Measurements from ENCODE around the gene TYSND1.

DNA sequence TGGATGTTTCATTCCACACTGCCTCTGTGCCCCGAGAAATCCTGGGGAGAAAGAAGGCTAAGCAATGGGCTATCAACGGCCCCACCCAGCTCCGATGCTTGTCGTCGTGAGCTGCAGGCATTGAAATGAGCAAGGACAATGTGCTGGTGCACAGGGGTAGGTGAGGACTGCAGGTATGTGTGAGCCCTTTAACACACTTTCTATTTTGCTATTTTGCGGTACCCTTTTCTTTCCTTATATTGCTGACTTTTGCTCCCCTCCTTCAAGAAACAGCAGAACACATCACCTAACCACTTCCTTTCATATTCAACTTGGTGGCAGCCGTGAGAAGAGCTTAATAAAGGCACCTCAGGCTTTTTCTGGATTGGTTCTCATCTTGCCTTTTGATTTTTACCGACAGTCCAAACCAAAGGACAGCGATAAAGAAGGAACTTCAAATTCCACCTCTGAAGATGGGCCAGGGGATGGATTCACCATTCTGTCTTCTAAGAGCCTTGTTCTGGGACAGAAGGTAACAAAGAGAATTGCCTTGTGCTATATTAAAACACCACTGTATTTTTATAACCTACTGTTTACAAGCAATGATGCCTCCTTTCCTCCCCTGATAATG, 53.1 kb downstream of the TYSND1 start:
- TF ChIP-seq, protein P1, sequence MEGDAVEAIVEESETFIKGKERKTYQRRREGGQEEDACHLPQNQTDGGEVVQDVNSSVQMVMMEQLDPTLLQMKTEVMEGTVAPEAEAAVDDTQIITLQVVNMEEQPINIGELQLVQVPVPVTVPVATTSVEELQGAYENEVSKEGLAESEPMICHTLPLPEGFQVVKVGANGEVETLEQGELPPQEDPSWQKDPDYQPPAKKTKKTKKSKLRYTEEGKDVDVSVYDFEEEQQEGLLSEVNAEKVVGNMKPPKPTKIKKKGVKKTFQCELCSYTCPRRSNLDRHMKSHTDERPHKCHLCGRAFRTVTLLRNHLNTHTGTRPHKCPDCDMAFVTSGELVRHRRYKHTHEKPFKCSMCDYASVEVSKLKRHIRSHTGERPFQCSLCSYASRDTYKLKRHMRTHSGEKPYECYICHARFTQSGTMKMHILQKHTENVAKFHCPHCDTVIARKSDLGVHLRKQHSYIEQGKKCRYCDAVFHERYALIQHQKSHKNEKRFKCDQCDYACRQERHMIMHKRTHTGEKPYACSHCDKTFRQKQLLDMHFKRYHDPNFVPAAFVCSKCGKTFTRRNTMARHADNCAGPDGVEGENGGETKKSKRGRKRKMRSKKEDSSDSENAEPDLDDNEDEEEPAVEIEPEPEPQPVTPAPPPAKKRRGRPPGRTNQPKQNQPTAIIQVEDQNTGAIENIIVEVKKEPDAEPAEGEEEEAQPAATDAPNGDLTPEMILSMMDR (IDR thresholded peaks at IDR 0.05; ENCODE audit: insufficient read depth, low read length, poor library complexity, severe bottlenecking) = no peak
- TF ChIP-seq EZH2phosphoT487 (conservative IDR thresholded peaks at IDR 0.05; ENCODE audit: low read length) = no peak

Measured in SU-DHL-6 (cell line).